Measurements from ENCODE around the gene CCNY.

- TF ChIP-seq RAD21 (IDR thresholded peaks at IDR 0.05; ENCODE audit: low read depth), result no peak
- TF ChIP-seq EP300 (IDR thresholded peaks at IDR 0.05; ENCODE audit: borderline replicate concordance), result no peak
- TF ChIP-seq TEAD4 (IDR thresholded peaks at IDR 0.05), result no peak
- TF ChIP-seq REST (IDR thresholded peaks at IDR 0.05; ENCODE audit: low read depth), result no peak
- TF ChIP-seq MAX (IDR thresholded peaks at IDR 0.05), result no peak
- TF ChIP-seq CEBPB (IDR thresholded peaks at IDR 0.05), result no peak
Measured at GRCh38 chr10:35384265-35384868, 48.1 kb downstream of the CCNY start.

All from Ishikawa (cell line).